Fibroblast of lung (primary cell): ENCODE results near the gene DLX4. TPM values are rescaled to one million over a fixed set of nuclear protein-coding genes. Genes with fewer than 3 reads are reported as not detected.

Experiments
- DNase-seq, 2 donors: peaks; one replicate each; pipeline versions ENCODE4 v3.0.0 to v3.0.0-alpha.2; 2010; ENCODE audit warnings: low read depth in 2 of 2
- H2AFZ ChIP-seq: 2 replicates; pipeline ENCODE4 v1.5.1; 2012; ENCODE audit warnings: low read length, control low read depth, inconsistent platforms
- H3K27ac ChIP-seq: 2 replicates; pipeline ENCODE4 v1.5.1; 2011; ENCODE audit warnings: low read length, control low read depth; ENCODE audit not compliant: insufficient read depth
- H3K27me3 ChIP-seq: 2 replicates; pipeline ENCODE4 v1.5.1; 2011; ENCODE audit warnings: mild to moderate bottlenecking, low read length; ENCODE audit not compliant: control insufficient read depth, insufficient read depth
- H3K36me3 ChIP-seq: 2 replicates; pipeline ENCODE4 v1.5.1; 2011; ENCODE audit warnings: low read length; ENCODE audit not compliant: control insufficient read depth, insufficient read depth
- H3K4me1 ChIP-seq: 2 replicates; pipeline ENCODE4 v1.5.1; 2011; ENCODE audit warnings: low read length; ENCODE audit not compliant: control insufficient read depth, insufficient read depth; ENCODE audit errors: extremely low read depth
- H3K4me2 ChIP-seq: 2 replicates; pipeline ENCODE4 v1.5.1; 2011; ENCODE audit warnings: low read length, control low read depth; ENCODE audit not compliant: insufficient read depth; ENCODE audit errors: extremely low read depth
- H3K4me3 ChIP-seq, 4 experiments: fragments of 200-600 bp in 1 of 4; sonication (generic) in 1 of 4; replicated peaks in 1 of 4; 2 replicates each; pipeline ENCODE4 v1.5.1; 2011 to 2016; ENCODE audit warnings: low read length in 4 of 4, low read depth in 3 of 4, mild to moderate bottlenecking in 3 of 4, control low read depth in 2 of 4, inconsistent platforms in 1 of 4, mixed read lengths in 1 of 4; ENCODE audit not compliant: insufficient read depth in 1 of 4; ENCODE audit errors: control extremely low read depth in 1 of 4
- H3K79me2 ChIP-seq: 2 replicates; pipeline ENCODE4 v1.5.1; 2012; ENCODE audit warnings: mild to moderate bottlenecking, low read length, inconsistent platforms; ENCODE audit not compliant: control insufficient read depth, insufficient read depth
- H3K9ac ChIP-seq: 2 replicates; pipeline ENCODE4 v1.5.1; 2011; ENCODE audit warnings: mild to moderate bottlenecking, low read length, control low read depth; ENCODE audit not compliant: insufficient read depth
- H3K9me3 ChIP-seq: 2 replicates; pipeline ENCODE4 v1.5.1; 2012; ENCODE audit warnings: low read depth, low read length; ENCODE audit not compliant: control insufficient read depth, insufficient read depth
- H4K20me1 ChIP-seq: 2 replicates; pipeline ENCODE4 v1.5.1; 2011; ENCODE audit warnings: low read length; ENCODE audit not compliant: control insufficient read depth, insufficient read depth; ENCODE audit errors: extremely low read depth
- CTCF ChIP-seq, 2 donors: IDR thresholded peaks in 1 of 2; conservative IDR thresholded peaks in 1 of 2; 1 replicate in 1 of 2; 2 replicates in 1 of 2; pipeline ENCODE4 v1.5.1; 2011 to 2012; ENCODE audit warnings: low read length in 2 of 2, control low read depth in 1 of 2, inconsistent platforms in 1 of 2, low read depth in 1 of 2, mild to moderate bottlenecking in 1 of 2
- EZH2 ChIP-seq: IDR thresholded peaks from 2 replicates; pipeline ENCODE4 v1.5.1; 2012; ENCODE audit warnings: low read length, control low read depth, mild to moderate bottlenecking; ENCODE audit errors: missing control alignments
- polyA plus RNA-seq, 2 donors: library from polyadenylated mRNA; depleted of rRNA in 1 of 2; stranded (reverse) in 1 of 2; unstranded in 1 of 2; fragments of >200 nt; gene quantifications; 2 replicates each; pipeline ENCODE4 v1.2.1, GENCODE V29; 2011 to 2012; ENCODE audit warnings: missing spikeins in 1 of 2
- total RNA-seq: library from RNA; depleted of rRNA; stranded (reverse); fragments of >200 nt; gene quantifications from 2 replicates; pipeline ENCODE4 v1.2.1, GENCODE V29; 2014

The DLX4 gene
- total and polyA plus RNA-seq, 2 donors (not counting 1 experiment from before 2014, with no cell fraction given) = not detected

DNA sequence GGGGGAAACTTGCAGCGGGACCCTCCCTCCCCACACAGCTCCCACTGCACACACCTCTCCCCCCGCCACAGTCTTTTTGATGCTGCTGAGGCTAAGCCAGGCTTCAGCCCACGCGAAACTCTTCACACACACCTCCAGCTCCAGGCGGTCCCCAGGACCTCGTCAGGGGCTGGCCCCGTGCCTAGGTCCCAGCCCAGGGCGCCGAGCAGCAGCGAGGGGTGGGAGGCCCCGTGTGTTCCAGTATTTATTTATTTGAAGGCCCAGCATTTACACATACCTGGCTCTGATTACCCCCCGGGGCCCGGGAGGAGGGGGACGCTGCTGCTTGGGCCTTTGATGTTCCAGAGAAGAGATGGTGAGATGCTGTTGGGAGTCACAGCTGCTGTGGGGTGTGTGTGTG lies 44.9 kb upstream of the DLX4 start:
- Histone ChIP-seq H3K36me3 (no peaks in the 10 kb centered on the region), H3K27ac (no peak overlapping the region), H2AFZ (no peak overlapping the region), H3K27me3 (peaks cover 13% of the 10 kb centered on the region), H3K4me2 (no peak overlapping the region), H4K20me1 (no peaks in the 10 kb centered on the region), H3K4me3 (no peak overlapping the region), H3K9ac (no peak overlapping the region), H3K4me1 (no peaks in the 10 kb centered on the region), H3K79me2 (no peaks in the 10 kb centered on the region), H3K9me3 (no peaks in the 10 kb centered on the region)
- DNase-seq = no peak
- no peak for TF ChIP-seq CTCF (conservative IDR thresholded peaks at IDR 0.05 in 1 of 2, IDR thresholded peaks at IDR 0.05 in 1 of 2; ENCODE audit: low read depth in 1 of 2, low read length in 2 of 2)
- no peak for TF ChIP-seq EZH2

DNA sequence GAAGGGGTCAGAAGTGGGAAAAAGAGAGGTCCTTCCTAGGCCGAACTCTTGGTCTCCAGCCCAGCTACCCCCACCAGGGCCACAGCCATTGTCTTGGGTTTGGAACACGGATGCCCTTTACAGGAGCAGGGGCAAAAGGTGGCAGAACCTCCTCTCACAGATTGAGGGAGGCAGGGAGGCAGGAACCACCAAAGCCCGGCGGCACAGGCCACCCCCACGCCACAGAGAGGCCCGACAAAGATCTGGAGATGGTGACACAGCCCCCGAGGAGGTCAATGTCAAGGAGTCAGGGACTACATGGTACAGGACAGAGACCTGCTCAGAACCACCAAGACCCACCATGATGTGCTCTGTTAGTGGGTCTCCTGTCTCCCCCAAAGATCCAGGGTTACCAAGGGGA lies 44.4 kb upstream of the DLX4 start:
- Histone ChIP-seq H3K27ac (no peak overlapping the region), H3K79me2 (no peaks in the 10 kb centered on the region), H3K4me1 (no peaks in the 10 kb centered on the region), H2AFZ (no peak overlapping the region), H3K9me3 (no peaks in the 10 kb centered on the region), H3K4me3 (no peak overlapping the region), H3K9ac (no peak overlapping the region), H3K36me3 (no peaks in the 10 kb centered on the region), H3K27me3 (peaks cover 16% of the 10 kb centered on the region), H3K4me2 (no peak overlapping the region), H4K20me1 (no peaks in the 10 kb centered on the region)
- no peak for DNase-seq
- TF ChIP-seq CTCF (conservative IDR thresholded peaks at IDR 0.05 in 1 of 2, IDR thresholded peaks at IDR 0.05 in 1 of 2; ENCODE audit: low read depth in 1 of 2, low read length in 2 of 2) = no peak
- TF ChIP-seq EZH2 = no peak

DNA sequence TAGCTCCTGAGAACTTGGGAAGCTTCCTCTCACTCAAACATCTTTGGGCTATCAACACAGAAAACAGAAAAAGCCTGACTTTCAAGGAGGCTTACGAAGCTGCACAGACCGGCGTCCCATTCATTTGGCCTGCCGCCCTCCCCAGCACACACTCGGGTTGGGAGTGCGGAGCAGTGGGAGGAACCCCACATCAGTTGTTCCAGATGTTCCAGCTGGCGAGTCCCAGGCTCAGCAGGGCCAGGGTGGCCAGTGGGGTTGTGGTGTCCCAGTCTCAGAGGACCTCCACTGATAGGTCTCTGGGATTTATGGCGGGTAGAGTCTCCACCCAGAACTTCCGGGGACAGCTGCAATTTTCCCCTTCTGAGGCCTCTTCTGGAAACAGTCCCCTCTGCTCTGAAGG lies 43.1 kb upstream of the DLX4 start:
- no peak overlapping the region for H3K4me3 ChIP-seq
- H3K27me3 ChIP-seq = peaks cover 16% of the 10 kb centered on the region
- H3K4me2 ChIP-seq = no peak overlapping the region
- TF ChIP-seq CTCF (conservative IDR thresholded peaks at IDR 0.05 in 1 of 2, IDR thresholded peaks at IDR 0.05 in 1 of 2; ENCODE audit: low read depth in 1 of 2, low read length in 2 of 2) = no peak
- no peak for TF ChIP-seq EZH2
- no peaks in the 10 kb centered on the region for H3K9me3 ChIP-seq
- no peaks in the 10 kb centered on the region for H4K20me1 ChIP-seq
- H3K4me1 ChIP-seq = no peaks in the 10 kb centered on the region
- no peaks in the 10 kb centered on the region for H3K79me2 ChIP-seq
- H3K9ac ChIP-seq = no peak overlapping the region
- H3K36me3 ChIP-seq = no peaks in the 10 kb centered on the region
- H2AFZ ChIP-seq = no peak overlapping the region
- H3K27ac ChIP-seq = no peak overlapping the region
- DNase-seq = no peak
